Neural cell (in vitro differentiated cells): Measurements from ENCODE around the gene PSMC6. TPM values are rescaled to one million over a fixed set of nuclear protein-coding genes. Genes with fewer than 3 reads are reported as not detected.

Experiments used
- H2AFZ ChIP-seq: fragments of 200-600, 300-800 bp; sonication (generic), shearing (Covaris generic); 2 replicates; pipeline ENCODE4 v1.6.0; 2014; ENCODE audit warnings: low read depth, mild to moderate bottlenecking, antibody characterized with exemption, low read length, moderate library complexity
- H3F3A ChIP-seq: fragments of 200-600 bp; shearing (Covaris generic); 2 replicates; pipeline ENCODE4 v1.6.1; 2016; ENCODE audit warnings: mild to moderate bottlenecking, moderate library complexity, mixed read lengths, antibody characterized with exemption, low read length; ENCODE audit not compliant: insufficient read depth, poor library complexity, severe bottlenecking
- H3K27ac ChIP-seq: fragments of 200-600, 300-800 bp; sonication (generic), shearing (Covaris generic); 2 replicates; pipeline ENCODE4 v1.5.1; 2014; ENCODE audit warnings: mild to moderate bottlenecking, low read length, moderate library complexity
- H3K27me3 ChIP-seq: fragments of 300-800, 200-600 bp; sonication (generic), shearing (Covaris generic); 2 replicates; pipeline ENCODE4 v1.6.0; 2014; ENCODE audit warnings: mild to moderate bottlenecking, low read depth, low read length, moderate library complexity; ENCODE audit not compliant: insufficient read depth
- H3K36me3 ChIP-seq: fragments of 300-800, 200-600 bp; sonication (generic), shearing (Covaris generic); 2 replicates; pipeline ENCODE4 v1.5.1; 2014; ENCODE audit warnings: mild to moderate bottlenecking, antibody characterized with exemption, low read length, moderate library complexity; ENCODE audit not compliant: insufficient read depth
- H3K4me2 ChIP-seq: fragments of 300-800, 200-600 bp; sonication (generic), shearing (Covaris generic); 2 replicates; pipeline ENCODE4 v1.6.0; 2014; ENCODE audit warnings: mild to moderate bottlenecking, low read length
- H3K4me3 ChIP-seq: fragments of 300-800, 200-600 bp; sonication (generic), shearing (Covaris generic); 2 replicates; pipeline ENCODE4 v1.5.1; 2014; ENCODE audit warnings: mild to moderate bottlenecking, low read length, moderate library complexity
- H3K79me2 ChIP-seq: fragments of 200-600 bp; shearing (Covaris generic); replicated peaks from 2 replicates; pipeline ENCODE4 v1.6.0; 2014; ENCODE audit warnings: mild to moderate bottlenecking, low read length, moderate library complexity; ENCODE audit not compliant: insufficient read depth
- H3K9ac ChIP-seq: fragments of 300-800, 200-600 bp; sonication (generic), shearing (Covaris generic); 2 replicates; pipeline ENCODE4 v1.6.1; 2016; ENCODE audit warnings: mild to moderate bottlenecking, low read length, mixed read lengths
- H3K9me2 ChIP-seq: fragments of 200-600 bp; shearing (Covaris generic); 2 replicates; pipeline ENCODE4 v1.6.1; 2016; ENCODE audit warnings: mild to moderate bottlenecking, low read length, mixed read lengths; ENCODE audit not compliant: insufficient read depth
- H3K9me3 ChIP-seq: fragments of 200-600, 300-800 bp; sonication (generic), shearing (Covaris generic); 2 replicates; pipeline ENCODE4 v1.6.1; 2016; ENCODE audit warnings: mild to moderate bottlenecking, mixed run types, low read length, moderate library complexity, mixed read lengths
- H4K20me1 ChIP-seq: fragments of 200-600 bp; shearing (Covaris generic); 2 replicates; pipeline ENCODE4 v1.6.1; 2016; ENCODE audit warnings: mild to moderate bottlenecking, mixed run types; ENCODE audit not compliant: insufficient read depth
- CTCF ChIP-seq: fragments of 450-650 bp; IDR thresholded peaks from 2 replicates; pipeline ENCODE4 v1.5.1; 2014; ENCODE audit warnings: antibody characterized with exemption, mild to moderate bottlenecking, moderate library complexity; ENCODE audit not compliant: poor library complexity, severe bottlenecking
- EP300 ChIP-seq: fragments of 450-650 bp; conservative IDR thresholded peaks from 2 replicates; pipeline ENCODE4 v1.6.1; 2014; ENCODE audit warnings: antibody characterized with exemption, mild to moderate bottlenecking, moderate library complexity; ENCODE audit not compliant: poor library complexity, severe bottlenecking
- EZH2 ChIP-seq: fragments of 200-600, 300-800 bp; shearing (Covaris generic), sonication (generic); IDR thresholded peaks from 2 replicates; pipeline ENCODE4 v1.6.1; 2014; ENCODE audit warnings: antibody characterized with exemption, low read length, borderline replicate concordance, mild to moderate bottlenecking; ENCODE audit not compliant: insufficient read depth, poor library complexity, severe bottlenecking
- MXI1 ChIP-seq: fragments of 450-650 bp; conservative IDR thresholded peaks from 2 replicates; pipeline ENCODE4 v1.6.1; 2014; ENCODE audit warnings: antibody characterized with exemption, mild to moderate bottlenecking; ENCODE audit not compliant: poor library complexity, severe bottlenecking
- POLR2AphosphoS5 ChIP-seq: IDR thresholded peaks from 2 replicates; pipeline ENCODE4 v1.6.1; 2012
- RAD21 ChIP-seq: fragments of 450-650 bp; conservative IDR thresholded peaks from 2 replicates; pipeline ENCODE4 v1.6.1; 2014; ENCODE audit warnings: antibody characterized with exemption, mild to moderate bottlenecking, moderate library complexity
- SMC3 ChIP-seq: fragments of 450-650 bp; conservative IDR thresholded peaks from 2 replicates; pipeline ENCODE4 v1.6.1; 2014; ENCODE audit warnings: antibody characterized with exemption, mild to moderate bottlenecking, moderate library complexity; ENCODE audit not compliant: poor library complexity
- TAF1 ChIP-seq: IDR thresholded peaks from 2 replicates; pipeline ENCODE4 v1.6.1; 2012; ENCODE audit warnings: low read depth
- polyA plus RNA-seq: library from polyadenylated mRNA; depleted of rRNA; stranded (reverse); fragments of >200 nt; gene quantifications from 2 replicates; pipeline ENCODE4 v1.2.3, GENCODE V29; 2014
- TF ChIP-seq, protein P1 (sequence below): IDR thresholded peaks from 2 replicates; pipeline ENCODE4 v1.6.1; 2012; ENCODE audit warnings: borderline replicate concordance

The PSMC6 gene
- polyA plus RNA-seq, 1 donor from 2014 or later: 254 TPM

DNA sequence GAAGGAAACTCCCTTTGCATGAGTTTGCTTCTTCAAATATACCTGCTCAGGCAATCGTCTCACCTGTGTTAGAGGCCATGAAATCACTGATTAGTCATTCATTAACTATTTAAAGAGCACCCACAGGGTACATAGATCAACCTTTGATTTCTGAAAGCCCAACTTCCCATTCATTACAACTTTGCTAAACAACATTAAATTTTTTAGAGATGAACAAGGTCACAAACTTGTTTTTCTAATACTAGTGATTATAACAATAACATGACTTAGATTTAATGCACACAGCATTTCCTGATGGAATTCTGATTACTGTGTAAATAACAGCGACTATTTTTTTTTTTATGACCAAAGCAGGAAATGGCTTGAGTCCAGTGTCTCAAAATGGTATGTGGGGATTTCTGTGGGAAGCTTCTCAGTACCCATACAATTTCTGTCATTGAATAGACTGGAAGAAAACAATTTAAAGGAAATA, 6.3 kb upstream of the PSMC6 start:
- H3K9me2 ChIP-seq: no peaks in the 10 kb centered on the region
- H3K4me2 ChIP-seq: no peak overlapping the region
- no peaks in the 10 kb centered on the region for H3F3A ChIP-seq
- H3K79me2 ChIP-seq: no peaks in the 10 kb centered on the region
- no peaks in the 10 kb centered on the region for H3K27me3 ChIP-seq
- no peaks in the 10 kb centered on the region for H3K9me3 ChIP-seq
- H3K4me3 ChIP-seq: no peak overlapping the region
- no peaks in the 10 kb centered on the region for H4K20me1 ChIP-seq
- no peak overlapping the region for H2AFZ ChIP-seq
- no peak overlapping the region for H3K27ac ChIP-seq
- no peak overlapping the region for H3K9ac ChIP-seq
- no peaks in the 10 kb centered on the region for H3K36me3 ChIP-seq
- TF ChIP-seq POLR2AphosphoS5: no peak
- TF ChIP-seq SMC3: no peak
- no peak for TF ChIP-seq EP300
- no peak for TF ChIP-seq MXI1
- TF ChIP-seq EZH2: no peak
- TF ChIP-seq, protein P1, sequence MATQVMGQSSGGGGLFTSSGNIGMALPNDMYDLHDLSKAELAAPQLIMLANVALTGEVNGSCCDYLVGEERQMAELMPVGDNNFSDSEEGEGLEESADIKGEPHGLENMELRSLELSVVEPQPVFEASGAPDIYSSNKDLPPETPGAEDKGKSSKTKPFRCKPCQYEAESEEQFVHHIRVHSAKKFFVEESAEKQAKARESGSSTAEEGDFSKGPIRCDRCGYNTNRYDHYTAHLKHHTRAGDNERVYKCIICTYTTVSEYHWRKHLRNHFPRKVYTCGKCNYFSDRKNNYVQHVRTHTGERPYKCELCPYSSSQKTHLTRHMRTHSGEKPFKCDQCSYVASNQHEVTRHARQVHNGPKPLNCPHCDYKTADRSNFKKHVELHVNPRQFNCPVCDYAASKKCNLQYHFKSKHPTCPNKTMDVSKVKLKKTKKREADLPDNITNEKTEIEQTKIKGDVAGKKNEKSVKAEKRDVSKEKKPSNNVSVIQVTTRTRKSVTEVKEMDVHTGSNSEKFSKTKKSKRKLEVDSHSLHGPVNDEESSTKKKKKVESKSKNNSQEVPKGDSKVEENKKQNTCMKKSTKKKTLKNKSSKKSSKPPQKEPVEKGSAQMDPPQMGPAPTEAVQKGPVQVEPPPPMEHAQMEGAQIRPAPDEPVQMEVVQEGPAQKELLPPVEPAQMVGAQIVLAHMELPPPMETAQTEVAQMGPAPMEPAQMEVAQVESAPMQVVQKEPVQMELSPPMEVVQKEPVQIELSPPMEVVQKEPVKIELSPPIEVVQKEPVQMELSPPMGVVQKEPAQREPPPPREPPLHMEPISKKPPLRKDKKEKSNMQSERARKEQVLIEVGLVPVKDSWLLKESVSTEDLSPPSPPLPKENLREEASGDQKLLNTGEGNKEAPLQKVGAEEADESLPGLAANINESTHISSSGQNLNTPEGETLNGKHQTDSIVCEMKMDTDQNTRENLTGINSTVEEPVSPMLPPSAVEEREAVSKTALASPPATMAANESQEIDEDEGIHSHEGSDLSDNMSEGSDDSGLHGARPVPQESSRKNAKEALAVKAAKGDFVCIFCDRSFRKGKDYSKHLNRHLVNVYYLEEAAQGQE: no peak
- no peak for TF ChIP-seq RAD21
- TF ChIP-seq TAF1: no peak
- TF ChIP-seq CTCF: no peak

GRCh38 chr14:52701223-52701622, 5.8 kb upstream of the PSMC6 start:
- H3K27ac ChIP-seq: no peak overlapping the region
- no peak overlapping the region for H3K9ac ChIP-seq
- H4K20me1 ChIP-seq: no peaks in the 10 kb centered on the region
- no peak for TF ChIP-seq TAF1
- TF ChIP-seq RAD21: no peak
- no peak for TF ChIP-seq CTCF
- no peaks in the 10 kb centered on the region for H3K27me3 ChIP-seq
- H2AFZ ChIP-seq: no peak overlapping the region
- no peak overlapping the region for H3K4me3 ChIP-seq
- no peaks in the 10 kb centered on the region for H3K79me2 ChIP-seq
- H3K9me3 ChIP-seq: no peaks in the 10 kb centered on the region
- no peak overlapping the region for H3K4me2 ChIP-seq
- no peaks in the 10 kb centered on the region for H3K36me3 ChIP-seq
- no peaks in the 10 kb centered on the region for H3F3A ChIP-seq
- H3K9me2 ChIP-seq: no peaks in the 10 kb centered on the region
